Kidney (tissue), 14 donors: Measurements from ENCODE around the gene OR5J2. TPM values are rescaled to one million over a fixed set of nuclear protein-coding genes. Genes with fewer than 3 reads are reported as not detected.
"Not testable (repeated sequence)": the region's sequence is repeated elsewhere in the genome, so short reads cannot be mapped to it uniquely, and the experiment has no call there.

Experiments
- DNase-seq, 5 donors: peaks; one replicate each; pipeline ENCODE4 v3.0.0-alpha.2; 2013 to 2020
- FAIRE-seq: peaks from 2 replicates; lab custom pipeline; 2012; peaks lifted over from hg19 to GRCh38; lab: Jason Lieb, UNC
- H3K27ac ChIP-seq, 2 donors: one replicate each; pipeline ENCODE4 v1.7.0; 2013; ENCODE audit warnings: low read depth in 2 of 2, low read length in 2 of 2, inconsistent platforms in 1 of 2
- H3K27me3 ChIP-seq: one replicate; pipeline ENCODE4 v1.7.1; 2013; ENCODE audit warnings: low read length, inconsistent platforms; ENCODE audit not compliant: control insufficient read depth, insufficient read depth
- H3K36me3 ChIP-seq, 3 donors: one replicate each; pipeline versions ENCODE4 v1.7.0 to v1.7.1; 2013; ENCODE audit warnings: low read length in 3 of 3, control low read depth in 1 of 3, inconsistent platforms in 1 of 3; ENCODE audit not compliant: insufficient read depth in 3 of 3, control insufficient read depth in 2 of 3
- H3K4me1 ChIP-seq, 3 donors: one replicate each; pipeline versions ENCODE4 v1.7.0 to v1.7.1; 2013; ENCODE audit warnings: low read length in 3 of 3, inconsistent platforms in 1 of 3, low read depth in 1 of 3; ENCODE audit not compliant: control insufficient read depth in 2 of 3, insufficient read depth in 2 of 3
- H3K4me3 ChIP-seq, 3 donors: one replicate each; pipeline versions ENCODE4 v1.7.0 to v1.8.1; 2013; ENCODE audit warnings: low read length in 3 of 3, control low read depth in 1 of 3, inconsistent platforms in 1 of 3
- H3K9ac ChIP-seq, 3 donors: one replicate each; pipeline versions ENCODE4 v1.7.0 to v1.7.1; 2013; ENCODE audit warnings: low read length in 3 of 3, control low read depth in 1 of 3, inconsistent platforms in 1 of 3
- H3K9me3 ChIP-seq, 3 donors: one replicate each; pipeline versions ENCODE4 v1.7.0 to v1.7.1; 2013; ENCODE audit warnings: low read length in 3 of 3, control low read depth in 1 of 3, inconsistent platforms in 1 of 3; ENCODE audit not compliant: control insufficient read depth in 2 of 3, insufficient read depth in 1 of 3
- CTCF ChIP-seq: IDR thresholded peaks from 3 replicates; pipeline ENCODE4 v1.5.1; 2012; ENCODE audit warnings: mild to moderate bottlenecking, moderate library complexity, borderline replicate concordance; ENCODE audit not compliant: insufficient read depth; ENCODE audit errors: extremely low read depth
- intact Hi-C: fragments of 100-400 bp; cut with DNase I; formaldehyde crosslinking; loops from one replicate; pipeline ENCODE4 v1.11.1; 2022
- polyA plus RNA-seq: library from polyadenylated mRNA; stranded (reverse); fragments of 350-450 nt; fragmentation: Illumina TruSeq; extraction: RNeasy Lipid Tissue Mini Kit (QIAGEN cat#74804); gene quantifications from one replicate; pipeline ENCODE4 v1.2.3, GENCODE V29; 2014; ENCODE audit warnings: low read depth, low replicate concordance; ENCODE audit not compliant: insufficient read depth
- total RNA-seq: library from RNA; stranded (reverse); fragmentation: NEBNext Ultra II Directional; extraction: Animal tissue kit (Norgen Biotek cat#: 25700); gene quantifications from one replicate; pipeline ENCODE4 v1.2.1, GENCODE V29; 2021
- donor health status: control.
- donor health status: control.
- donor health status: control.
- donor health status: control.
- donor health status: control.
- donor health status: DM: yes; HTN: yes; CAD: no.
- donor health status: Normal renal cell carcinoma (clear cell type).

The OR5J2 gene
- total and polyA plus RNA-seq, 2 donors from 2014 or later = not detected

- FAIRE-seq (no peak), DNase-seq (no peak)
- Histone ChIP-seq H3K4me1 (no peaks in the 10 kb centered on the region), H3K9me3 (no peaks in the 10 kb centered on the region), H3K9ac (no peak overlapping the region), H3K36me3 (no peaks in the 10 kb centered on the region), H3K27ac (no peak overlapping the region), H3K4me3 (no peak overlapping the region), H3K27me3 (no peaks in the 10 kb centered on the region)
- intact Hi-C loops = no loop called here
- TF ChIP-seq CTCF = no peak
Measured at GRCh38 chr11:56197367-56197766, 20.9 kb downstream of the OR5J2 start.

GRCh38 chr11:56207790-56208189, 31.4 kb downstream of the OR5J2 start:
- Histone ChIP-seq H3K4me1 (no peaks in the 10 kb centered on the region), H3K4me3 (no peak overlapping the region), H3K27ac (no peak overlapping the region), H3K27me3 (no peaks in the 10 kb centered on the region), H3K9ac (no peak overlapping the region), H3K9me3 (peaks cover 0 to 2% (median 0%) of the 10 kb centered on the region in 3 donors), H3K36me3 (no peaks in the 10 kb centered on the region)
- FAIRE-seq (no peak), DNase-seq (no peak)
- TF ChIP-seq CTCF = no peak
- intact Hi-C loops = no loop called here

- H3K4me3 ChIP-seq = no peak overlapping the region
- TF ChIP-seq CTCF = no peak
- no peaks in the 10 kb centered on the region for H3K36me3 ChIP-seq
- intact Hi-C loops = no loop called here
- no peak overlapping the region for H3K27ac ChIP-seq
- FAIRE-seq (no peak), DNase-seq (no peak)
- H3K27me3 ChIP-seq = no peaks in the 10 kb centered on the region
- no peaks in the 10 kb centered on the region for H3K4me1 ChIP-seq
- peaks cover 0 to 3% (median 0%) of the 10 kb centered on the region in 3 donors for H3K9me3 ChIP-seq
- no peak overlapping the region for H3K9ac ChIP-seq
Measured at GRCh38 chr11:56214537-56214936, 38.1 kb downstream of the OR5J2 start.

GRCh38 chr11:56219735-56220134, 43.3 kb downstream of the OR5J2 start:
- H3K27ac ChIP-seq, H3K36me3 ChIP-seq, FAIRE-seq, H3K9me3 ChIP-seq, H3K4me1 ChIP-seq, H3K27me3 ChIP-seq, H3K9ac ChIP-seq, H3K4me3 ChIP-seq, intact Hi-C loops, DNase-seq: not testable (repeated sequence)

Other genes starting within 250 kb of the OR5J2 start
- gene OR5I1, start 240.2 kb upstream of the OR5J2 start, total RNA-seq = not detected
- not detected for gene OR5I1, start 240.2 kb upstream of the OR5J2 start, polyA plus RNA-seq
- not detected for gene OR10AG1, start 206.7 kb upstream of the OR5J2 start, total RNA-seq
- gene OR10AG1, start 206.7 kb upstream of the OR5J2 start, polyA plus RNA-seq = not detected
- gene OR5F1, start 182.0 kb upstream of the OR5J2 start, total RNA-seq = not detected
- not detected for gene OR5F1, start 182.0 kb upstream of the OR5J2 start, polyA plus RNA-seq
- gene OR5AS1, start 149.0 kb upstream of the OR5J2 start, total RNA-seq = not detected
- not detected for gene OR5AS1, start 149.0 kb upstream of the OR5J2 start, polyA plus RNA-seq
- gene OR8I2, start 83.3 kb upstream of the OR5J2 start, total RNA-seq = not detected
- not detected for gene OR8I2, start 83.3 kb upstream of the OR5J2 start, polyA plus RNA-seq
- gene OR8H2, start 72.9 kb upstream of the OR5J2 start, total RNA-seq = not detected
- gene OR8H2, start 72.9 kb upstream of the OR5J2 start, polyA plus RNA-seq = not detected
- gene OR8H3, start 54.2 kb upstream of the OR5J2 start, total RNA-seq = not detected
- gene OR8H3, start 54.2 kb upstream of the OR5J2 start, polyA plus RNA-seq = not detected
- gene OR8J3, start 36.4 kb upstream of the OR5J2 start, total RNA-seq = not detected
- gene OR8J3, start 36.4 kb upstream of the OR5J2 start, polyA plus RNA-seq = not detected
- not detected for gene OR8K5, start 16.3 kb upstream of the OR5J2 start, total RNA-seq
- gene OR8K5, start 16.3 kb upstream of the OR5J2 start, polyA plus RNA-seq = not detected
- not detected for gene OR5T2, start 57.6 kb downstream of the OR5J2 start, total RNA-seq
- gene OR5T2, start 57.6 kb downstream of the OR5J2 start, polyA plus RNA-seq = not detected
- gene OR5T3, start 75.6 kb downstream of the OR5J2 start, total RNA-seq = not detected
- not detected for gene OR5T3, start 75.6 kb downstream of the OR5J2 start, polyA plus RNA-seq
- gene OR5T1, start 97.5 kb downstream of the OR5J2 start, total RNA-seq = not detected
- gene OR5T1, start 97.5 kb downstream of the OR5J2 start, polyA plus RNA-seq = not detected
- gene OR8H1, start 115.6 kb downstream of the OR5J2 start, total RNA-seq = not detected
- not detected for gene OR8H1, start 115.6 kb downstream of the OR5J2 start, polyA plus RNA-seq
- gene OR8K3, start 138.5 kb downstream of the OR5J2 start, total RNA-seq = not detected
- not detected for gene OR8K3, start 138.5 kb downstream of the OR5J2 start, polyA plus RNA-seq
- not detected for gene OR8K1, start 169.4 kb downstream of the OR5J2 start, total RNA-seq
- gene OR8K1, start 169.4 kb downstream of the OR5J2 start, polyA plus RNA-seq = not detected
- not detected for gene OR8J1, start 177.7 kb downstream of the OR5J2 start, total RNA-seq
- not detected for gene OR8J1, start 177.7 kb downstream of the OR5J2 start, polyA plus RNA-seq
- not detected for gene OR8U1, start 199.0 kb downstream of the OR5J2 start, total RNA-seq
- gene OR8U1, start 199.0 kb downstream of the OR5J2 start, polyA plus RNA-seq = not detected
- gene OR5AL1, start 236.1 kb downstream of the OR5J2 start, total RNA-seq = not detected
- gene OR5AL1, start 236.1 kb downstream of the OR5J2 start, polyA plus RNA-seq = not detected